ENCODE measurements around the gene SMIM44.
A peak's percentile ranks its signal among the peaks of the same experiment; 100 is the strongest.

The SMIM44 gene

GRCh38 chr19:3507371-3508120 lies 24.3 kb upstream of the SMIM44 start:
- peak overlapping the region; percentile 83 to 95 for H3K27ac ChIP-seq
- no peaks in the 10 kb centered on the region for H3K27me3 ChIP-seq
- peaks cover 0 to 28% (median 7%) of the 10 kb centered on the region in 3 donors for H3K36me3 ChIP-seq
- H3K4me1 ChIP-seq = peaks cover 0 to 41% (median 31%) of the 10 kb centered on the region in 4 donors
- H3K9me3 ChIP-seq = no peaks in the 10 kb centered on the region
- intact Hi-C loops (cut with DNase I; ENCODE audit: low total_unique reads) = no loop called here
- no peak for DNase-seq
- H3K4me3 ChIP-seq = peak overlapping the region; percentile 96 to 100
- TF ChIP-seq CTCF (IDR thresholded peaks at IDR 0.05) = no peak

GRCh38 chr19:3506384-3507340 lies 23.4 kb upstream of the SMIM44 start:
- intact Hi-C loops (cut with DNase I; ENCODE audit: low total_unique reads) = no loop called here
- H3K27ac ChIP-seq = peak overlapping the region; percentile 83 to 95
- TF ChIP-seq CTCF (IDR thresholded peaks at IDR 0.05) = no peak
- DNase-seq = peak; percentile 41 to 77
- peak overlapping the region; percentile 96 to 100 for H3K4me3 ChIP-seq
- H3K9me3 ChIP-seq = no peaks in the 10 kb centered on the region
- H3K36me3 ChIP-seq = peaks cover 0 to 27% (median 7%) of the 10 kb centered on the region in 3 donors
- H3K27me3 ChIP-seq = no peaks in the 10 kb centered on the region
- peaks cover 0 to 36% (median 28%) of the 10 kb centered on the region in 4 donors for H3K4me1 ChIP-seq

- Histone ChIP-seq H3K36me3 (peaks cover 0 to 21% (median 3%) of the 10 kb centered on the region in 3 donors), H3K9me3 (no peaks in the 10 kb centered on the region), H3K4me1 (peaks cover 0 to 36% (median 23%) of the 10 kb centered on the region in 4 donors), H3K27me3 (no peaks in the 10 kb centered on the region), H3K4me3 (peak within 1 kb of the TSS; percentile 96 to 100), H3K27ac (peak within 1 kb of the TSS; percentile 83 to 95)
- no peak for TF ChIP-seq CTCF (IDR thresholded peaks at IDR 0.05)
- peak; percentile 99 for DNase-seq
- intact Hi-C loops (cut with DNase I; ENCODE audit: low total_unique reads) = no loop called here
Observed at GRCh38 chr19:3505598-3506383, 22.6 kb upstream of the SMIM44 start, which contains the start of gene FZR1. TSS of gene FZR1 (plus strand) at chr19:3506311. CDS start at chr19:3522990, 16,679 bp downstream.

GRCh38 chr19:3504735-3505134 lies 21.5 kb upstream of the SMIM44 start:
- intact Hi-C loops (cut with DNase I; ENCODE audit: low total_unique reads) = no loop called here
- no peak overlapping the region for H3K27ac ChIP-seq
- peaks cover 0 to 11% (median 0%) of the 10 kb centered on the region in 3 donors for H3K36me3 ChIP-seq
- TF ChIP-seq CTCF (IDR thresholded peaks at IDR 0.05) = no peak
- no peak for DNase-seq
- no peaks in the 10 kb centered on the region for H3K9me3 ChIP-seq
- H3K27me3 ChIP-seq = no peaks in the 10 kb centered on the region
- H3K4me3 ChIP-seq = no peak overlapping the region
- peaks cover 0 to 41% (median 27%) of the 10 kb centered on the region in 4 donors for H3K4me1 ChIP-seq

- TF ChIP-seq CTCF (IDR thresholded peaks at IDR 0.05) = no peak
- intact Hi-C loops (cut with DNase I; ENCODE audit: low total_unique reads) = no loop called here
- peaks cover 0 to 41% (median 29%) of the 10 kb centered on the region in 4 donors for H3K4me1 ChIP-seq
Observed at GRCh38 chr19:3503036-3503572, 19.9 kb upstream of the SMIM44 start.

More at GRCh38 chr19:3503036-3503572, 19.9 kb upstream of the SMIM44 start:
- Histone ChIP-seq H3K36me3 (no peaks in the 10 kb centered on the region), H3K9me3 (no peaks in the 10 kb centered on the region), H3K4me3 (no peak overlapping the region), H3K27me3 (no peaks in the 10 kb centered on the region), H3K27ac (no peak overlapping the region)
- no peak for DNase-seq

Data from tibial artery (tissue), 4 donors.